GM18867 (cell line): ENCODE measurements around the gene VWA8.
"Not testable (repeated sequence)": the region's sequence is repeated elsewhere in the genome, so short reads cannot be mapped to it uniquely, and the experiment has no call there.

ENCODE experiments used
- ATAC-seq: cut with Tn5 transposase; IDR thresholded peaks from one replicate; pipeline ENCODE4 v1.9.1; 2021; ENCODE audit warnings: mild to moderate bottlenecking, moderate library complexity; ENCODE audit not compliant: unreplicated experiment

VWA8 gene

DNA sequence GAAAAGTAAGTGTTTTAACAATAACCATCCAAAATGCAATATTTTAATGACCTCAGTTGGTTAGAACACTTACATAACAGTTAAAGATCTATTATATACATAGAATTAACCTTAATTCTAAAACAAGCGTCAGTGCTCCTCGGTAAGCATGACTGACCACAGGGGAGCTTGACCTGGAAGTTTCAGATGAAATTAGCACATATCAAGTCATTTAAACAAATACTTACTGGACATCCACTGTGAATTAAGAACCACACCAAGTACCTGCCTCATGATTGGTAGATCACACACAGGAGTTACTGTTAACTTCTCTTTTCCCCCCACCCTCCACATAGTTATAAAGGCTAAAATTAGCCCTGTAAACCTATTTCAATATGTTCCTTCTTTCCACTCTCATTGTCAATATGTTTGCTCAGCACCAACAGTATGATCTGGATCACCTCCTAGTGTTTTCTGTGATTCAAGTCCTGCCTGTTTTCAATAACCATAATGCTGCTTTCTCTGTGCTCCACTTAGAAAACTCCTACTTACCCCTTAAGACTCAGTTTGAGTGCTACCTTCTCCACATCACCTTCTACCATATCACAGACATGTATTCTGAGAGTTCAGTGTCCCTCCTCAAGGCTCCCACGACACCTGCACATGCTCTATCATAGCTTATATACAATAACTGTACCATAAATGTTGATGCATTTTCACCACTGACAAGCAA lies 209.0 kb downstream of the VWA8 start:
- no peak for ATAC-seq

DNA sequence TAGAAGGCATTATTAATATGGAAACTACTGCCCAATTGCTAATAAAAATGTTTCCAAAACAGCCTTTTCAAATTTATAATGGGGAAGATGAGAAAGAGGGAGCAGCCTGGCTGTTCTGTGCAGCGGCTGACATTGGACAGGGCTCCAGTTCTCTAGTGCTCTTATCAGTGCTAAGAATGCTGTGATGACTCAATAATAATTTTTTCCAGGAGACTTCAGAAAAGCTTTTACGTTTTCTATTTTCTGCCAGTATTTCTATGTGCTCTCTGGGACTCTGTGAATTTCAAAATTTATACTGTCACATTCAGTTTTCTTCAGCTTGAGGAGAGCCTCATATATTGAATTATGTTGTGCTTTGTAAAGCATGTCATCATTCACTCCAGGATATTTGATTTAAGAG lies 209.6 kb downstream of the VWA8 start:
- ATAC-seq: no peak

DNA sequence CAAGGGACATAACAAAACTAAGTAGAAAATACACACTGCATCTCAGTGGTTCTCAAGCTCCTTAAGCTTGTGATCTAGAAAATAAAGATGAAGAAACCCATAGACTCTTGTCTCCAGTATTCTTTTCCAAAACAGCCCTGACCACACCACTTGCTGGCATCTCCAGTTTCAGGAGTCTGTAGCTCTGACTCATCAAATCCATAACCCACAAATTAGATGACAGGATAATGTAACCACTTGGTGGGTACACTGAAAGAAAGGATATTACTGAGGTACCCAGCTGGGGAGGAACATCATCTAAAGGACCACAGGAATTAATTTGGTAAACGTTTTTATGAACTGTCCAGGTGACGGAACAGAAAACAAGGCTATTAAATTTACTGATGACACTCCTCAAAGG lies 214.7 kb downstream of the VWA8 start:
- no peak for ATAC-seq

DNA sequence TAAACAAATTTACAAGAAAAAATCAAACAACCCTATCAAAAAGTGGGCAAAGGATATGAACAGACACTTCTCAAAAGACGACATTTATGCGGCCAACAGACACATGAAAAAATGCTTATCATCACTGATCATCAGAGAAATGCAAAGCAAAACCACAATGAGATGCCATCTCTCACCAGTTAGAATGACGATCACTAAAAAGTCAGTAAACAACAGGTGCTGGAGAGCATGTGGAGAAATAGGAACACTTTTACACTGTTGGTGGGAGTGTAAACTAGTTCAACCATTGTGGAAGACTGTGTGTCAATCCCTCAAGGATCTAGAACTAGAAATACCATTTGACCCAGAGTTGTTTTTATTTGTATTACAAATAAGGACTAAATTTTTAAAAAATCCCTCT lies 215.4 kb downstream of the VWA8 start:
- ATAC-seq: not testable (repeated sequence)

DNA sequence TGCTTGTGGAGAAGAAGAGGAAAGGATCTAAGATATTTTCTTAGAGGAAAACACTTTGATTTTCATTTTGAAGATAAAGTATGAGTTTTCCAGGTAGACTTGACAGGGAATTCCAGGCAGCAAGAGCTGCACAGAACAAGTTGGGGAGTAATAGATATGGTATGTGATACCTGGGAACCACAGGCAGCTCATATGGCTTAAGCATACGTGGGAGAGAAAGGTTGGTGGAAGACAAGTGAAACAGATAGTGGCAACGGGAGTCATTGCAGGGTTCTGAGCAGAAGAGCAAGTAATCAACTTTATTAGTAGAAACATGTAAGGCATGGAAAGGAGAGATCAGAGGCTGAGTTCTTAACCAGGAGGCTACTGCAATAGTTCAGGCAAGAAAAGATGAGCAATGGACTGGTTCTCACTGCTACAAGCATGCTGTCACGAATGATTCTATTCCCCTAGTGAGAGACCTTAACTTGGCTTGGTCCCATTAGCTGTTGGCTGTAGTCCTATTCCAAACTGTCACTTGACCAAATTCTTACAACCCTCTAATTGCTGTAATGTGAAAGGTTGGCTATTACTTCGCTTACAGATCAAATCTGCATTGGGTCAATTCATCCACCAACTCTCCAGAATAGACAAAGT lies 217.9 kb downstream of the VWA8 start:
- ATAC-seq: no peak

DNA sequence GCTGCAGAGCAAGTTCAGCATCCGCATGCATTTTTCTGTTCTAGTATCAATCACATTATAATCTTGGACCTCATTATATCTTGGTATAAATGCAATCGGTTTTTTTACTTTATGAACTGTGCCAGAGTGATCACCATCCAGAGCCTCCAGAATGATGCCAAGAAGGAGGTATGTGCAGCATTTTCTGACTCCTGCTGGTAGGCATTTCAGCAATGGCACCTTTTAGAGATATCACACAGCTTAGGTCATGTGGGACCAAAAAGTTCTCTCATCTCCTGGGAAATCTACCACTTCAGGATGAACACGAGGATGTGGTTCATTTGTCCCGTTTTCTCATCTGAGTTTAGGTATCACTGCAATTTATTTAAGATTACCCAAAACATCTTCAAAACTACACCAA lies 220.4 kb downstream of the VWA8 start:
- no peak for ATAC-seq

DNA sequence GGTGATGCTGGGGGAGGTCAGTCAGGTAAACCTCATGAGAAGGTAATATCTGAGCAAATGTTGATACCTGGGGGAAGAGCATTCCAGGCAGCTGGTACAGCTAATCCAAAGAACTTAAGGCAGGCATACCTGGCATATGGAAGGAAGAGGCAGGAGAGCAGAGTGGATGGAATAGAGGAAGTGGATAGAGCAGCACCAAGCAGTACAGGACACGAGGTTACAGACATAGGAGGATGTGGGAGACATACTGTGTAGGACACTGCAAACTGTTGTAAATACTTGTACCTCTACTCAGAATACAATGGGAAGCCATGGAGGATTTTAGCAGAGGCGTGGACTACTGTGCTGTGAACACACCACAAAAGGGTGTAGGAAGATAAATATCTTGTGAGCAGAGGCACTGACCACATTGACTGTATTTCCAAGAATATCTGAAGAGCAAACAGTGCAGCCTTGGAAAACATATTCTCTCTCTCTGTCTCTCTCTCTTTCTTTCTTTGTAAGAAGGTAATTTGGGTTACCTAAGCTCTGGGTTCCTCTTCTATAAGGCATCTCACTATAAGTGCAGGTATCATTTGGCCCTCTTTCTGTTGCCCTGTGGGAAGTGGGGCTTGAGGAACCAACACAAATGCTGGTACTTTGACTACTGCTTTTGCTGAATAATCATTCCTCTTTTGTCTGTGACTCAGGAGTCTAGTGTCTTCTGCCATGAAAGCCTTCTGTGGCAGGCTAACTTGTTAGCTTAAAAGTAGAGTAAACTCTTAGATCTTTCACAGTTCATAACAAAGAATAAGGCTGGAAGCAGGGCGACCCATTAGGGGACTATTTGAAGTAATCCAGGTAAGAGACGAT lies 238.0 kb downstream of the VWA8 start:
- ATAC-seq: no peak

DNA sequence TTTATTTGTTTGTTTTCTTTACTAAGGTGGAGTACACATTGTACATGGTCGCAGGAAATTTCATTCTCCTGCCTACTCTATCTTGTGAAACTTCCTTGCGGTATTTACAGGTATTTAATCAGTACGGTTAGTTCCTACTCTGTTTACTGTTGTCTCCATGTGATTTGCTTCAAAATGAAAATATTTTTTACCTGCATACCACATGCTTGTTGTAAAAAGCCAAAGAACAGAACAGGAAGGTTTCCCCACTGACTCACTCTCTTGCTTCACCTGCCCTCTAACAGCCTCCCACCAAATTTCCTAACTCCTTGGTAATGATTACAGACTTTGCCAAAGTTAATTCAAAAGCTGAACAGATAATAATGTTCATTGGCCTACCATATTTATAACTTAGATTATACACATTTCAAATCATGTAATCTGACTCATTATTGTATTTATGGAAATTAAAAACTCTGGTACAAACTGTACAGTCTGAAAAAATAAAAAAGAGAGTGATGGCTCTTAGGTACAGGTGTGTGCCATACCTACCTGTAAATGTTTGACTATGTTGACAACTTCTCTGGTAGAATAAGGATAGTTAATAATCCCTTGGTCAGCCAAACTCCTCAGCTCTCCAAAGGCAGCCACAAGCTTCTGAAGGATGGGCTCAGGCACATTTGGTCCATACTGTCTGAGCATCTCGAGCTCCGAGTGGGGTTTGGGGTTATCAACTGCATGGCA lies 239.9 kb downstream of the VWA8 start:
- no peak for ATAC-seq

DNA sequence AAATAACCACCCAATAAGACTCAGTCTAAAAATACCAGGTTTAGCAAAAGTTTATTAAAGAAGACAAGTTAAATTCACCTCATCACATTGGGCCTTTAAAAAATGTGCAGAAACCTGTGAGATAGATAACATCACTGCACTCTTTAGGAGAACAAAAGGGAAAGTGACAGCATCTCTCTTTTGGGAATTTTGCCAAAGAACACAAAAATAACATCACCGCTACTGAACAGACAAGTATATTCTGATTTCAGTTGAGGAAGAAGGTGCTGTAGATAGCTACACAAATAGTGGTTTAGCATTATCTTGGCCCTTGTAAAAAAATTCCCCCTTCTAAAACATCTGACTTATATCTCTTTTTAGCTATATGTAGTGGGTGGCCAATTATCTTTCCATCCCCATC lies 244.7 kb downstream of the VWA8 start:
- no peak for ATAC-seq

DNA sequence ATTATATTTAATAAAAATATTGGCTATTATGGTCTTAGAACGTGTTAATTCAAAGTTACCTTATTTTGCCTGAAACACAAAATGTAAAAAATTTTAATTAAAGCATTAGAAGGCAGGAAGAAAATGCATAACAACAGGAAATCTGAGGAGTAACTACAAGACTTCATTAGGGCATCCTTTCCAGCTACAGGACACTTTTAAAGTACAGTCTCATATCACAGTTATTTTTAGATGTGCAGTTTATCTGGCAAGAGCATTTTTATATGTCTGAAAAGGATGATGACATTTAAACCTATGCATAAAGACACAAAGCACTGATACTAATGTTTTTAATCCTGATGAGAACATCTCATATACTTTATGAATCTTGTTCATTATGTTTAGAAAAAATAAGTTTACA lies 247.5 kb downstream of the VWA8 start:
- no peak for ATAC-seq

DNA sequence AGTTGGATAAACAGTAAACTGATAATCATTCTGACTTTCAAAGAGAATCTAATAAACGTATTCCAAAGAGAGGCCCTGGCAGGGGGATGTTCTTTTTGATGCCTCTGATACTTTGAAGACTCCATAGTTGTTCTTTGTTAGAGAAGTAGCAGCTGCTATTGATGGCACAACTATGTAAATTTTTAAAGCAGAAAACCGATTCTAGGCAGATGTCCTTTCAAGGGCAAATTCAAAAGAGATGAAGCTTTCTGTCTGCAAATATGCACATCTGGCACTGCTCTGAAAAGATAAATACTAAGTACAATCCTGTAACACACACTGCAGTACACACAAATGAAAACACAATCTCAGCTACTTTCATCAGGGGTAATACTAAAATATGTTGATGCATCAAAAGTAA lies 250.1 kb downstream of the VWA8 start:
- ATAC-seq: no peak

DNA sequence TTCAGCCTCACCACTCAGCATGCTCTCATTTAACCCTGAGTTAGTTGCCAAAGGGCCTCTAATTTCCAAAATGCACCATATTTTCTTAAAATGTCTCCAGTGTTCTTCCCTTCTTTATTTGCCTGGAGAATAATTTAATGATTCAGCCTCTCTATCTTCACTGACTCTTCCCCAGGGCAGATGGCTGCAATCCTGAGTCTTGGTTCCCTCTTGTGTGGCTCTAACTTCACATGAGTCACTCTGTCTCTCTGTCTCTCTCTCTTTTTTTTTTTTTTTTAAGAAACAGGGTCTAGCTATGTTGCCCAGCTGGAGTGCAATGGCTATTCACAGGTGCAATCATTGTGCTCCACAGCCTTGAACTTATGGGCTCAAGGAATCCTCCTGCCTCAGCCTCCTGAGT lies 251.4 kb downstream of the VWA8 start:
- no peak for ATAC-seq

DNA sequence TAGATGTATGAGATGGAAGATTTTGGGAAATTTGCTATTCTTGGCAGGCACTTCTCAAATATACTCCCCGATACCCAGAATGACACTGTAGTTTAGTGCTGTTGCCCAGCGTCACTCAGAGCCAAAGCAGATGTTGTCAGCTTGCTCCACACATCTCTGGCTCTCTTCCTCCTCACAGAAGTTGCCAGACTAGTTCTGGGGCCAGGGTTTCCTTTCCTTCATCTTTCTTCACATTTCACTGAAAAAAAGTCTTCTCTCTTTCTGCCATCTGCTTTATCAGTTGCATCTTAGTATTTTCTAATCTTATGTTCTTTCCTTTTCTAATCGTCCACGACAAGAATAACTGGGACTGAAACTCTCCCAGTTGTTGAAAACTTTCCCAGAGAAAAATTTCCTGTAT lies 252.2 kb downstream of the VWA8 start:
- ATAC-seq: no peak

DNA sequence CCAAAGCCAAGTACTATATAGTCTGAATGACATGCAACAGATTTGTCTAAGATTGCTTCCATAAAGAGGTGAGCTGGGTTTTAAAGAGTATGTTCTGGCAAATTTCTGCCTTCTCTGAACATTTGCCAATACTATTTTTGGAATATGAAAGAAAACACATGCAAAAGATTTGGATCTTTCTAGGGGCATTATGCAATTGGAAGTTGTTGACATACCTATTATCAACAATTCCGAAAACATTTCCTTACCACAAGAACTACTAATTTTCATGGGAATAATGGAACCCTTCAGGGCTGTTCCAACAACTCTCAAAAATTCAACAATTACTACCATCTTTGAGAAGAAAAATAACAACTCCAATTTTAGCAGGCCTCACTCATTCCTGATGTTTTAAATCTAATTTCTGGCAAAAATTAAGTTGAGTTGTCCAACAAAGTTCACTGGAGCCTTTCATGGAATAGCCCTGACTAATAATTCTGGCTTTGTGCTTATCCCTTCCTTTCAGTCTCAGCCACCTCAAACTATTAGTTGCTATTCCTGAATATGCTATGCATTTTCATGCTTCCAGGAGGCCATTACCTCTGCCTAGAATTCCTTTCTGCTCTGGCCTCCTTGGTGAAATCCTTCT lies 253.6 kb downstream of the VWA8 start:
- no peak for ATAC-seq

DNA sequence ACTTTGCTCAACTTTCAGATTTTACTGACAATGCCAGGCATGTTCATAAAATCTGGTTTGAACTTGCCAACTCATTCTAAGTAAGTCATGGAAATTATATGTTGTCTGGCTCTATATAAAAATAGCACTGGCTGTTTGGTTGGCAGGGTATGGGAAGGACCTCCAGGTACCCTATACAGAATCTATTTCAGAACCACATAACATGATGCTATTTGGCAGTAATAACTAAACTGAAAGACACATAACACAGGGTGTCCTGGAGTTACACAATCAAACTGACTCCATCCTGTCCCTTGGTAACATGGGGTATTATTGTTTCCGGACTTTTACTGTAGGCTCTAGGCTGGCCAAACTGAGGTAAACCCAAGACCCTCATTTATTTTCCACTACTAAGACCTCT lies 254.8 kb downstream of the VWA8 start:
- no peak for ATAC-seq

DNA sequence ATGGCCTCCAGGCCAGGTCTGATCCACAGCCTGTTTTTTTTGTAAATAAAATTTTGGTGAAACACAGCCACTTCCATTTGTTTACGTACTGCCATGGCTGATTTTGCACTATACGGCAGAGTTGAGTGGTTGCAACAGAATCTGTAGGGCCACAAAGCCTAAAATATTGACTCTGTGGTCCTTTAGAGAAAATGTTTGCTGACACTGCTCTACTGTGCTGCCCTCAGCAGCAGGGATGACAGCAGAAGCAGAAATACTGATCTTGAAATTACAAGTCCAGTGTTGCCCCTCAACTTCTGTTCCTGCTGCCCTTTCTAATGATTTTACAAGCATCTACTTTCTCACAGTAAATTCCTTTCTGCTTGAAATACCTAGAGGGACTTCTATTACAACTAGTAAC lies 258.4 kb downstream of the VWA8 start:
- ATAC-seq: no peak

DNA sequence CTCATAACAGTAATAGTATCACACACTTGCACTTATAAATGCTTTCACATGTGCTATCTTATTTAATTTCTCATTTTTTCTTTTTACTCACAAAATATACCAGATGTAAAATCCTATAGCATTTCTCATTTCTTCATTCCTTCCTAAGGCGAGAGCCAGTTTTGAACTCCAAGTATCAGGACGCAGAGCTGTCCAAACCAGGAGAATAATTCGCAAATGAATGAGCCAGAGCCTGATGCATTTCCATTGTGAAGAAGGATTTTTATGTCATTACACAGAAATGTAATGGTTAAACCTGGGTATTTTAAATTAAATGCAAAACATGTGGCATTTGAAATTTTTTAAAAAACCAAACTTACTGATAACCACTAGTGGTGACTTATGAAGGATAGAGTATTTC lies 259.2 kb downstream of the VWA8 start:
- no peak for ATAC-seq

DNA sequence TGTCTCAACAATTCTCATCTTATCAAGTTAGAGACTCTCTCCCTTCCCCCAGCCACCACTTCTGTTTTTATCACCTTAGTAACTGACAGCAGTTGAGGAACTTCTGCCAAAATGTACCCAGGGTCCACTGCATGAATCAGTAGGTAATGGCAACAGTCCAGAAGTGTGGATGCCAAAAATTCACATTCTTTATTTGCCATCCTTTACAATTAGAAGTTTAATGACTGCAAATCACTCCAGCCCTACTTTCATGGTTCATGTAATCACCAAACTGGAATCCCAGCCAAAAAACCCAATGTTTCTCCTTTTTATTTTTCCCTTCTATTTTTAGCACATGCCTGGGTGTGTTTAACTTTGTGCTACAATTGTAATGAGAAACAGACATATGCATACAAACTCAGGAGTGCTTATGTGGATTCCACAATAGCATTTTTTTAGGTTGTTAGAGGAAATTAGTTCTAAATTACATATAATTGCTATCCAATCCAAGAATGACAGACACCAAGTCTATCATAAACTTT lies 260.1 kb downstream of the VWA8 start:
- ATAC-seq: no peak

DNA sequence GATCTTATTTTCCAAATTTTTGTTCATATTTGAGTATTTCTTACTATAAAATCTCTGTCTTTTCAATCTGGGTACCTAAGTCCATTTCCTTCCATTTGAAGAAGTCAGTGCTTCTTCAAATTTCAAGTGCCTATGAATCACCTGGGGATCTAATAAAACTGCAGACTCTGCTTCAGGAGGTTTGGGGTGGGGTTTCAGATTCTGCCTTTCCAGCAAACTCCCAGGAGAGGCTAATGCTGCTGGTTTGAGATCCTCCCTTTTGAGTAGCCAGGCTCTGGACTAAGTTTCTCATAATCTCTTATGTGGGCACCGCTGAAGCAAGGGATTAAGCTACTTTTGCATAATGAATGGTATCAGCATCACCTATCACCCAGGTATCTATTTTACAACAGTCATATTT lies 261.1 kb downstream of the VWA8 start:
- no peak for ATAC-seq

DNA sequence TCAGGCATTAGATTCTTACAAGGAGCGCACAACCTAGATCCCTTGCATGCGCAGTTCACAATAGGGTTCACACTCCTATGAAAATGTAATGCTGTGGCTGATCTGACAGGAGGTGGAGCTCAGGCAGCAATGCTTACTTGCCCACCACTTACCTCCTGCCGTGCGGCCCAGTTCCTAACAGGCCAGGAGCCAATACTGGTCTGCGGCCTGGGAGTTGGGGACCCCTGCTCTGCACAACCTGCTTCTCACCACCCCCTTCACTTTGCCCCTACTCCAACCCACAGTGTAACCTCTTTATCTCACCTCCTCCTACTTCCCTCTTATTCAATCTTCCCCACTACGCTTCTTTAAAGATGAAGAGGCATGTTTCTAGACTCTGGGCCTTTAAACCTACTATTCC lies 263.3 kb downstream of the VWA8 start:
- ATAC-seq: no peak
